HG03280 (cell line): ENCODE data around the gene CMIP.

Source experiments
- ATAC-seq: cut with Tn5 transposase; IDR thresholded peaks from one replicate; pipeline ENCODE4 v1.9.1; 2021; ENCODE audit warnings: mild to moderate bottlenecking, moderate library complexity; ENCODE audit not compliant: unreplicated experiment

CMIP gene

DNA sequence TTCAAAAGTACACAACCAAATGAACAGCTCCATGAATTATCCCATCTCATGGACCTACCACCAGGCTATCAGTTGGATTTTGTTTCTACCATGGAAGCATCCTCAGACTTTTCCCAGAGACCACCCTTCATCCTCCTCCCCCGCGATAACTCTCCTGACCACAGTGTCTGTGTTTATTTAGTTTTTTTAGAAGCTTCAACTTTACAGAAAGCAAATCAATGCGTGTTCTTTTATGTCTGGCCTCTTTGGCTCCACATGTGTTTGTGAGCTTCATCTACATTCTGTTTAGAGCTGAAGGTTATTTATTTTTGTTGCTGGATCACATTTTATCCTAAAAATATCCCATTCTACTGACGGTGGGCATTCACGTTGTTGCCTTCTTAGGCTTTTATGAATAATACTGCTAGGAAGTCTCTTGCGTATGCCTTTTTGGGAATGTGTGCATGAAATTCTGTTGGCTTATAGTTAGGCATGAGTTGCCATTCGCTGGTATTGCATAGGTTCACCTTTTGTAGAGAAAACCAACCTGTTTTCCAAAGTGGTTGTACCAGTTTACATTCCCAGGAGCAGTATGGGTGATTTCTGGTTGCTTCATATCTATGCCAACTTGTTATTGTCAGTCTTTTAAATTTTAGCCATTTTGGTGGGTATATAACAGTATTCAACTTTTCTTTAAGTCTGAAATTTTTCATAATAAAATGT lies 83.0 kb downstream of the CMIP start:
- no peak for ATAC-seq

DNA sequence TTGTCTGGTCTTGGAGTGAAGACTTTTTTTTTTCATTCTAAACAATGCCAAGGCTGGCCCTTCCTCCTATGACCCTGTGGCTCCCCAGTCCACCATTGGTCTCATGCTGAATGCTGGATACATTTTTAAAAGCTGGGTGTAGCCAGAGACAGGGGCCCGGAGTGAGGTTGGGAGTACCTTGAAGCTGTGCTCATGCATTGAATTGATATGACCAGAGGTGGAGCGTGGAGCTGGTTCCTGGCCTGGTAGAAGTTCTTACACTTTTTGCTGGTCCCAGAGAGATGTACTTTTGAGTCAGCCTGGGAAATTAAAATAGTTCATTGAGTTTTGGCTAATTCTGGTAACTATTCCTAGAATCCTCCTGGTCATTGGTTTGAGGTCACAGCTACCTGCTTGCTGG lies 83.6 kb downstream of the CMIP start:
- no peak for ATAC-seq

DNA sequence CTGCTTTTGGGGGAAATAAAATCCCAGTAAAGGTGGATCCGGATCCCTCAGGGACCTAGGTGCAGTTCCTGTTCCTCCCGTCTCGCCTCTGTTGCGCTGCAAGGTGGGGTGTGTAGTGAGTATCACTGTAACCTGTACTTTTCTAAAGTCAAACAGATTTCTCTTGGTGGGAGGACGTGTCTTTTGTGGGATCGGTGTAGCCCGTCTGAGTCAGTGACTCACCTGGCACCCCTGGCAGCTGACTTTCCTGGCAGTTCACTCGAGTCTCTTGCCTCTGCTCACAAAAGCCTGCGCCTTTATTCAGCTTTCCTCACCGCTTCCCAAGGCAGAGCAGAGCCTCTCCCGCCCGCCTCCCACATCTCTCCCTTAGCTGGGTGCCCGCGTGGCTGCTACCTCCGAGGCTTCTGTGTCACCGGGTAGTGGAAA lies 85.7 kb downstream of the CMIP start:
- ATAC-seq: no peak

DNA sequence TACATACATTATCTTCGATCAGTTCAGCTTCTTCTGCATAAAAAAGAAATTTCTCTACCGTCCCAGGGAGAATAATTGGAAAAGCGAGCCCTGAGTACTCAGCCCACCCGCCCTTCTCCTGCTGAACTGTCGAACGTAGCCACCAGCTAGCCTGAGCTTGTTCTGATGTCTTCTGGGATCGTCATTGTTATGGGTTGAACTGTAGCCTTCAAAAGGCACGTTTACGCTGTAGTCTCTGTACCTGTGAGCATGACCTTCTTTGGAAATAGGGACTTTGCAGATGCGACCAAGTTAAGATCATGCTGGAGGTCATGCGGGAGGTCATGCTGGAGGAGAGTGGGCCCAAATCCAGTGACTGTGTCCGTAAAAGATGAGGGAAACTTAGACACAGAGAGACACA lies 86.2 kb downstream of the CMIP start:
- ATAC-seq: no peak

DNA sequence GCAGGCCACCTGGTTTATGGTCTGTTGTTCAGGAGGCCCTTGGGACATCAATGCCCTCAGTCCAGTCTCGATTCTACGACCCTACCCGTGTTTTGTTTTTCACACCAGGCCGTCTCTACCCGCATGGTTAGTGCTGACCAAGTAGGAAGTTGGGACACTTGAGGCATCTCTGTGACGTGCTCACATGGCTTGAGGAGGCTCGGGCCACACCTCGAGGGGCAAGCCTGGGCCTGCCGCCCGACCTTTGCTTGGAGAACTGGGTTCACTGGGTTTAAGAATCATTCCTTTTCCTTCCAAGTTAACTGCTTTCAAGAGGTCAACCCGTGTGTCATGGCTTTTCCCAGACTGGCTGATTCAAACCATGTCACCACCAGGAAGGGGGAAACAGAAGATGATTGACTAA lies 86.8 kb downstream of the CMIP start:
- ATAC-seq: no peak

DNA sequence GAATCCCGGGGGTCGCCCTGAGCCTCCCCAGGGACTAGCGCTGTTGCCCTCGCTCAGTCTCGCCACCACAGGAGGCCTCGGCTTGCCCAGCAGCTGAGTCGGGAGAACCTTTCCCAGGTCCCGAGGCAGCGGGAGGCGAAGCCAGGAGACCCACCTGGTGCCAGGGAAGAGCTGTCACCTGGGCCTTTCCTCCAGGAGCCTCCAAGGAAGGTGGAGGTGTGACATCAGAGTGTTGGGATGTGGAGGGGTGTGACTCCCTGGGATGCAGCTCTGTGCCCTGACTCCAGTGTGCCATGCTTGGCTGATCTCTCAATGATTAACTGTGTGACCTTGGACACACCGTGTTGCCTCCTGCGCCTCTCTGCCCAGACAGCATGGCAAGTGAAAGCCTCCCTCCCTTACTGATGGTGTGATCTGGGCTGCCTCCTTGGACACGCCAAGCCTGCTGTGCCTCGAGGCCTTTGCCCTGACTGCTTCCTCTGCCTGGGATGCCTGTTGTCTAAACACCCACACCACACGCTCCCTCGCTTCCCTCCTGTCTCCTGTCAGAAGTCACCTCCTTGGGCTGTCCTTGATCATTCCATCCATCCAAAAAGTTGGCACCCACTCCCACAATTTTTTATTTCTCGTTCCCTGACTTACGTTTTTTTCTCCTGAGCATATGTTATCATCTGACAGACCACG lies 88.0 kb downstream of the CMIP start:
- no peak for ATAC-seq

DNA sequence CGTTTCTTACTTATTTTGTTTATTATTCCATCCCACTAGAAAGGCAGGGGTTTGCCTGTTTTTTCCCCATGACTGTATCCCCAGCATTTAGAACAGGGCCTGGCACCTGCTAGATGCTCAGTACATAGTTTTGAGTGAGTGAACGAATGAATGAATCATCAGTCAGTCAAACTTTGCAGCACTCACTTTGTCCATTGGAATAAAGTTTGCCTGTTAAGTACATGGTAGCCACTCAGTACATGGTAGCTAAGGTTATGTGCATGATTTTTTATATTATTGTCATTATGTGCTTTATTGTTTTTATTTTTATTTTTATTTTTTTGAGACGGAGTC lies 88.5 kb downstream of the CMIP start:
- no peak for ATAC-seq

DNA sequence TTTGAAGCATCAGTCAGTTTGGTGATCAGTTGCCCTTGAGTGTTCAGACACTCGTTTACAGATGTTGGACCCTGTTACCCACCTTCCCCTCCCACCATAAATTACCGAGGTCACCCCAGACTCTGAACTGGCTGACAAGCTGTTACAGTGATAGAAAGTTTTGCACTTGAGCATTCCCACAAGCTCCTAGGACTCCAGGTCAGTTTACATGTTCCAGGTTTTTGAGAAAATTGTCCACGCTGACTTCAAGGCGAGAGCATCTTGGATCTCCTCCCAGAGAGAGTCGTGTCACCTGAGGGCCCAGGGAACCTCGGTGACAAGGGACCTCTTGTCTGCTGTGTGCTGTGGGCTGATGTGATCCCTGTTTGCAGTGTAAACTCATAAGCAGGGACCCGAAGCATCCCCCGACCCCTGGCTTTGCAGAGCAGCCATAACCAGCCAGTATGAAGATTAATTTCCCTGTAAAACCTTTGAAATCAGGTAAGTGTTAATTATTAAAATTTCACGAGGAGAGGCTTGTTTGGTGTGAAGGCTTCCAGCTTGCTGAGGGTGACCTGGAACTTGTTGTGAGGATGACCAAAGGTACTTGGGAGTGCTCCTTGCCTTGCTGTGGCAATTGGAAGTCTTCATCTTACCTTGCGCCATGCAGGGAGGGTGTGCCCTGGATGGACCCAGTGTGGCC lies 91.2 kb downstream of the CMIP start:
- no peak for ATAC-seq

DNA sequence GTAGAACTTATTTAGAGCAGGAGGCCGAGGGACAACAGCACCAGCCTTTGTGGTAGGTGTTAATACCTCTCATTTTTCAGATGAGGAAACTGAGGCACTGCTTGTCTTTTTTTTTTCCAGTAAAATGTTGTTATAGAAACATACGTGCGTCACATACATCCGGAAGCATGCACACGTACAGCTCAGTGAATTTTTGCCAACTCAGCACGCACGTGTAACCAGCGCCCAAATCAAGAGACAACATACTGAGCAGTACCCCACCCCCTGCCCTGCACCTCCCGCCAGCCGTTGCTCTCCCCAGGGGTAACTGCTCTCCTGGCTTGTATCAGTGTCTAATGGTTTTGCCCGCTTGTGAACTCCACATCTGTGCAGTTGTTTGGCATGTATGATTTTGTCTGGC lies 92.0 kb downstream of the CMIP start:
- ATAC-seq: no peak

DNA sequence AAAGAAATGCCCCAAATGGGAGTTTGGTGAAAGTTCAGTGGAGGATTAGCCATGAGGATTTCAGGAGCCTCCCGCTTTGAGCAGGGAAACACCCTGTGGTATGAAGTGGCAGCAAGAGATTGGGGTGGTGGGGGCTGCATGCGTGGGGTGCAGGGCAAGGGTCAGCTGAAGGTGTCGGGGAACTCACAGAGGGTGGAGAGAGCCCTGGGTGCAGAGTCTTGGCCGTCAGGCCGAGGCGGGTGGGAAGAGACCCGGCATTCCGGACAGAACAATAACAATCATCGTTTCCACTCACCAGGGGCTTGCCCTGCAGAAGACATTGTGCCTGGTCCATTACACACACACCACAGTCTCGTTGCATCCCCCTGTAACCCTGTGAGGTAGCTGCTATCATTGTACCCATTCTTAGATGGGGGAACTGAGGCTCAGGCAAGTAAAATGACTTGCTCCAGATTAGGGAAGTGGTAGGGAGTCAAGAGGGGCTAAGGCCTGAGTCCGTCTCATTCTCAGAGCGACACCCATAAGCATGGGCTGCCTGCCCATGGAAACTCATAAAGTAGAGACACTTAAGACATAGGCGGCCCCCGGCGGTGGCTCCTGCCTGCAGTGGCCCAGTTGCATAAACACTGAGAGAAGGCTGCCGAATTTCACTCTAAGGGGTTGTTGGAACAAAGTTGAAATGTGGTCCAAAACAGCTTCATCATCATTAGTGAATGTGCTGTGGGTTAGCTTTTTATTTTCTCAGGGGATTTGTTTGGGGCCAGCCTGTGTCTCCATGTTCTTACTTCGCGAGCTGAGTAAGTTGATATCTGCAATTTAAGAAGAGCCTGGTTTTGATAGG lies 93.3 kb downstream of the CMIP start:
- ATAC-seq: no peak

DNA sequence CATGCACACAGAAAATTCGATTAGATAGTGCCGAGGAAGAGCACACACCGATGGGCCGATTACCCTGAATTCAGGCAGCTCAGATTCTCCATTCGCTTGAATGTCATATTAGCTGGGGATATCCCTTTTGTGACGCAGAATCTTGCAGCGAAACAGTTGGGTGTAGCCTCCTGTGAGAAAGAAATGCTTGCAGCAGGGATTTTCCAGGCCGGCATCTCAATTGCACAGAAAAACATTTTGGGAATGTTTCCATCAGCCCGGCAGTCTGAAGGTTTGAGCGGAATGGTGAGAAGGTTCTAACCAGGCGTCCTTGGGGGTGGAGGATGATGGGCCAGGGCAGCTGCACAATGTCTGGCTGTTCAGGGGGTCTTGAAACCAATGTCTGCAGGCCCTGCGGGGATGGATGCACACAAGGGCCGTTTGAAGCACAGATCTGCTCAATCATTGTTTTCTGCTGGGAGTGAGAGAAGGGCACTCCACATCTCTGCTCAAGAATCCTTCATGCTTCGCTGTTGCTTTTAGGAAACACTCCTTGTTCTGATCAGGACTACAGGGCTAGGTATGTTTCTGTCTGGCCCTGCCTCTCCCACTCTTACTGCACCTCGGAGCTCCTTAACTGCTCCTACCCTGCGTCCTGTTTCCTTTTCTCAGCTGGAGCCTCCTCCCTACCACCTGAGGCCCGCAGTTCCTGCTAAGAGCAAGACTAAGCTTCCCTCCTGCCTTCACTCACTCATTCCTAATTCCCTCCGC lies 94.6 kb downstream of the CMIP start:
- no peak for ATAC-seq

DNA sequence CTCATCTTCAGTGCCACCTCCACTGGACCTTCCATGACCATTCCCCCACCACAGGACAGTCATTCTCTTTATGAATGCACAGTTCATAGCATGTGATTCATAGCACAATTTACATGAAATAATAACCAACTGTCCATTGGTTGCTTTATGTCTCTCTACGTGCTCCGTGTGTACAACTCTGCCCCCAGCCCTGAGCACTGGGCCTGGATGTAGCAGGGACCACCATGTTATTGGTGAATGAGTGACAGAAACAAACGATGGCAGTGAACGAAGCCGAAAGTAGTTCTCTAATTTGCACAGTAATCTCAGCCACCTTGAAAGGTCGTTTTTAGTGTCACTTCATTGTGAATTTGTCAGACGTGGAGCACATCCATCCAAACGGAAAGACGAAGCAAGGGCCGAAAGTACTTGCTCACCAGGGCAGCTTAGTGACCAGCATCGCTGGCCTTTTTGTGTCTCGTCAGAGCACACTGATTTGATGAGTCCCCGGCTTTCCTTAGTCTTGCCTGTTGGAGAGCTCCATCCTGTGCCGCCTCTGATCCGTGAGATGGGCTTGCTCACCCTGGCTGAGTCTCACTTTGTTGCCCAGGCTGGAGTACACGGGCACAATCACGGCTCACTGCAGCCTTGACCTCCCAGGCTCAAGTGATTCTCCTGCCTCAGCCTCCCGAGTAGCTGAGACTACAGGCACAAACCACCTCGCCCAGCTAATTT lies 95.3 kb downstream of the CMIP start:
- no peak for ATAC-seq

DNA sequence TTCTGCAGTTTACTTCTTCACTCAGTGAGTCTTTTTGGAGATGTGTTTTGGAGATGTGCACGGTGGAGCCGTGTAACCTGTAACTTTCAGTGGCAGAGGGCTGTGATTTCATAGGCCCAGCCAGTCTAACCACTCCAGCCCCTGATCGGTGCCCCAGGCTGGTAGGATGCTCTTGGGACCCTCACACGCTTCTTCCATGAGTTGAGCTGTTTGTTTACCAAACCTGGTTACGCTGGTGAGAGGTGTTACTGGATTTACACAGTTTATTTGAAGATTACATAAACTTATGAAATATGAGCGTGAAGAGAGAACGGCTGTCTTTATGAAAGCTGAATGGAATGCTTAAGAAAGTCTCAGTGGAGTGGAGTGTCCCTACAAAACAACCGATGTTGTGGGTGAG lies 96.7 kb downstream of the CMIP start:
- ATAC-seq: no peak

DNA sequence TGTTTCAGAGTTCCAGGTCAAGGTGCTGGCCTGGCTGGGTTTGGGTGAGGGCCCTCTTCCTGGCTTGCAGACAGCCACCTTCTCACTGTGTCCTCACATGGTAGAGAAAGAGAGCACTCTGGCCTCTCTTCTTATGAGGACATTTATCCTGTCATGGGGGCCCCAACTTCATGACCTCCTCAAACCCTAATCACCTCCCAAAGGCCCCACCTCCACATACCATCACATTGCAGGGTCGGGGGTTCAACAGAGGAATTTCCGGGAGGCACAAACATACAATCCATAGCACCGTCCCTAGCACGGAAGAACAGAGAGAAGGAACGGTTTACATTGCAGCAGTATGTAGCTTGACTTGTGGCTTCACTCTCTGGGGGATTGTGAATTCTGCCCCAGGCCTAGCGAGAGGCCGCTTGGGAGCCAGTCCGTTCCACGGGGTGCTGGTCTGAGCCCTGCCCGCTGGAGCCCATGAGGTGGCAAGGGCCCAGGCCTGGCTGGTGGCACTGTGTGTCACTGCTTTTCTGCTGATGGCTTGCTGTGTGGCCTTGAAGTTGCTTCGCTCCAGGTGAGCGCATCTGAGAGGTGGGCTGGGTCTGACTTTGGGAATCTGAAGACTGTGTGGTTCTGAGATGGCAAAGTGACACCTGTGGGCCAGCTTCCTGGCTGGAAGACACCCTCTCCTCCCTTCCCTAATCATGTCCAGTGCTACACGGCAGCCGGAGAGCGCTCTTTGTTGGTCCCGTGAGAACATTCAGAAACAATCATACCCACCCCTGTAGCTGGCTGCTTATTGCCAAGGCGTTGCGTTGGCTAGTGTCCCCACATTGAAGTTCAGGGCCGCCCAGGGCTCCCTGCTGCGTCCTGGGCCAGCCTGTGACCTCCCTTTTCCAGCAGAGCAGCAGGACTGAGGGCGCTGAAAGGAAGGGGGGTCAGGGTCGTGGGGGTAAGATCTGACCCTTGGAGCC lies 98.3 kb downstream of the CMIP start:
- ATAC-seq: no peak

DNA sequence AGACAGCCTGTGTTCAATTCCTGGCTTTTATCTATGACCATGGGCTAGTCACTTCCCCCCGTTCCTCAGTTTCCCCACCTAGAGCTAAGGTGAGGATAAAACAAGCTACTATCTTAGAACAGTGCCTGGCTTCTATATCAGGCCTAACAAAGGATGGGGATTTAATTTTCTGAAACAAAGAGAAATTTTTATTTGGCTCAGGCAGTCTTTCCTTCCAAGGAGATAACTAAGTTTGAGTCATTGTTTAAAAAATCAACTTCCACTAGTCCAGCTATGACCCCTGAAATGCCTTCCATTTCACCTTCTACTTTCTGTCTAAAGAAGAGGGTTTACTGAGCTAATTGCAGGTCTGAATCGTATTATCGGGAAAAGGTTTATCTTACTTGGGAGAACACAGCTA lies 99.0 kb downstream of the CMIP start:
- no peak for ATAC-seq

DNA sequence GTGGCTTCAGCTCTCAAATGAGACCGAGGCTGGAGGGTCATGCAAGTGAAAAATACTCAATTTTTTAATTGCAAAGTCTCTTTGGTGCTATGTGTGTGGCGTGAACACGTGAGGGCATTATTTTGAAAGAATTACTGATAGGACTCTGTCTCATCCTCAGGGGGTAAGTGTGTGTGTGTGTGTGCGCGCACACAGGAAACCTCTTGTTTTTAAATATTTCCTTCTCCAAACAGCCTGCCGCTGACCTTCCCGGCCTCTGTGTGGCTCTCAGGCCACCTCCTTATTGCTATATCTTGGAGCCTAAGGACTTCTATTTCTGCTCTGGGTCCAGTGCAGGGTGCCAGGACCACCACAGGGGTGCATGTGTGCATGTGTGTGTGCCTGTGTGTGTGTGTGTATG lies 99.7 kb downstream of the CMIP start:
- ATAC-seq: no peak

DNA sequence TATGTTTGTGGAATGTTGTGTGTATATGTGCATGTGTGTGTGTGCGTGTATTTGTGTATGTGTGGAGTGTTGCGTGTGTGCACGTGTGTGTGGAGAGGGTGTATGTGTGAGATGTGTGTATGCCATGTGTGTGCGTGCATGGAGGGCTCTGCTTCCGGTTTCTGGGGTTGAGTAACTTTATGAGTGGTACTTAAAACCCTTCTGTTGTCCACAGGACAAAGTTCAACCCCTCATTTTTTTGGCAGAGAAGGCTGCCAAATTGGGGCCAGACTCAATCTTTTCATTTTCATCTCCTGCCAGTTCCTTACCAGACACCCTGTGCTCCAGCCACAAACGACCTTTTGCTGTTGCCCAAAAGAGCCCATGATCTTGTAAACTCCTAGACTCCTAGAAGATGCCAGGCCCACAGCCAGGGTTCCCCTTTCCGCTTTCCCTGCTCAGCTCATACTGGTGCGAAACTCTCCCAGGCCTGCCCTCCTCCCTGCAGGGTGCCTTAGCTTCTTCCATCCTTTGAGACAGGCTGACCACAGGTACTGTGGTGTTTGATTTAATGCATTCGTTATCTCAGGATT lies 100.2 kb downstream of the CMIP start:
- ATAC-seq: no peak

DNA sequence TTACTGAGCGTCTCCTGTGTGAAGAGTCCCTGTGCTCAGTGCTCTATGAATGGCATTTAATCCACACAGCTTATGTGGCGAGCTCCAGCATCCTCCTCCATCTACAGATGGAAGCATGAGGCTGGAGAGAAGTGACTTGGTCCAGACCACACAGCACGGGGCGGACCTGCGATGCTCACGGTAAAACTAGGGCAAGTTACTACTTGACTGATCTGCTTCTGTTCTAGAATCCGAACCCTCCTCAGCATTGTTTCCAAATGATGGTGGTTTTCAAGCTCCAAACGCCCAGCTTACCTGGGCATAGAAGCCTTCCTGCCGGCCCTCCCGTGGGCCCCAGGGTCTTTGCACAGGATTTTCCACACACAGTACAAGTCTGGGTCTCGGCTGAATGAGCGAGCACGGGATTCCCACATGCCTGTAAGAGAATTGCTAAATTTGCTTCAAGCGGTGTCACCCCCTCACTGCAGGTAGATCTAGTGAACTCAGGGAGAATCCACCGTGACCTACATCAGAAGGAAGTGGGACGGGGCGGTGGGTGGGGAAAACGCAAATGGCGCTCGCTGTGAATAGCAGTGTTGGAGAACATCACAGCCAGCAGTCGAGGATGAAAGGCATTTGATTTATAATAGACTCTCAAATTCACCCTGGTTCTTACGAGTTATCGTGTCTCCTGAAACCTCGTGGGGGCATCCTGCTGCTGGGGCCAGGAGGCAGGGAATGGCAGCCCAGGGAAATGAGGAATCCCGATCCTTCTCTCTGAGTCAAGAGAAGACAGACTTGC lies 101.1 kb downstream of the CMIP start:
- ATAC-seq: no peak
